ENCODE data around the gene PBX1. TPM values are rescaled to one million over a fixed set of nuclear protein-coding genes. Genes with fewer than 3 reads are reported as not detected.

Gene PBX1
- total RNA-seq, 2 experiments from 2014 or later = 0.18 to 0.37 TPM

DNA sequence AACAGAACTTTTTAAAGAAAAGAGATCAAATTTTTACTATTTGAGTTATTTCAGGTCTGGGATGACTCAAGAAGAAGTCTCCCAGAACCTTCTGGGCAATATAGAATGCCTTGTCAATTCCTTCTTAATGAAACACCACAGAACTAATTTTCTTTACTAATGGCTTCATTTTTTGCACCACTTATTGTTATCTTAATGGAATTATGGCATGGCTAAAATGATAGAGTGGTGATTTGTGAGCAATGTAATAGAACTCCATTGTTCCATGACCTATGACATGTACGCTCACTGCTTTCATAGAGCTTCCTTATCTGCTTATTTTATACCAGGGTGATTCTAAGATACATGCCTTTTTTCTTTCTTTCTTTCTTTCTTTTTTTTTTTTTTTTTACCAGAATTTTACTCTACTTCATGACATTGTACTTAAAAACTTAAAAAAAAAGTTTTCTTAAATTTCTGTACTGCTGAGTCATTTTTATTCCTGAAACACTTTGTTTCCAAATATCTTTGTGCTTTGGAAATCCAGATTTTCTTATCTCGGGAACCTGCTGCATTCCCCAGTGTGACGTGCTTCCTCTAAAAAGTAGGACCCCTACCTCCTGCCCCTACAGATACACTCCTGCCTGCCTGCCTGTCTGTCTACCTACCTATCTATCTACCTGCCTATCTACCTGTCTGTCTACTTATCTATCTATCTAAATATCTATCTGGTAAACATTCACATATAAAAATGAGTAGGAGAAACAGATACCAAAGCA, 284.9 kb downstream of the PBX1 start:
- Mint-ChIP-seq H3K27me3 (peaks cover 4% of the 10 kb centered on the region), H3K4me3 (no peak overlapping the region), H3K36me3 (ENCODE audit: low read depth) (no peaks in the 10 kb centered on the region), H3K4me1 (no peaks in the 10 kb centered on the region), H3K9me3 (ENCODE audit: low read depth) (no peaks in the 10 kb centered on the region), H3K27ac (no peak overlapping the region)
- no peak for DNase-seq
- no peak for ATAC-seq
- POLR2A ChIA-PET = no interaction called here
- intact Hi-C loops (cut with DNase I, micrococcal nuclease) = no loop called here
- CTCF ChIA-PET = interaction anchor here (0.8 to 0.9 kb wide), 2 partner anchors 16 to 24 kb away, joined by 3 to 4 read pairs; no protein-coding TSS in a partner anchor

GRCh38 chr1:164846731-164847691, 288.0 kb downstream of the PBX1 start:
- DNase-seq (no peak), ATAC-seq (no peak)
- ChIA-PET CTCF (no interaction called here), POLR2A (no interaction called here)
- H3K9me3 Mint-ChIP-seq (ENCODE audit: low read depth) = no peaks in the 10 kb centered on the region
- intact Hi-C loops (cut with DNase I, micrococcal nuclease) = no loop called here
- no peak overlapping the region for H3K4me3 Mint-ChIP-seq
- H3K27me3 Mint-ChIP-seq = no peaks in the 10 kb centered on the region
- no peak overlapping the region for H3K27ac Mint-ChIP-seq
- H3K4me1 Mint-ChIP-seq = no peaks in the 10 kb centered on the region
- no peaks in the 10 kb centered on the region for H3K36me3 Mint-ChIP-seq (ENCODE audit: low read depth)

- H3K36me3 Mint-ChIP-seq (ENCODE audit: low read depth) = no peaks in the 10 kb centered on the region
- no peaks in the 10 kb centered on the region for H3K4me1 Mint-ChIP-seq
- intact Hi-C loops (cut with DNase I, micrococcal nuclease) = no loop called here
- ATAC-seq (no peak), DNase-seq (no peak)
- H3K27me3 Mint-ChIP-seq = no peaks in the 10 kb centered on the region
- ChIA-PET CTCF (no interaction called here), POLR2A (no interaction called here)
- no peak overlapping the region for H3K4me3 Mint-ChIP-seq
- H3K27ac Mint-ChIP-seq = no peak overlapping the region
- no peaks in the 10 kb centered on the region for H3K9me3 Mint-ChIP-seq (ENCODE audit: low read depth)
Measured at GRCh38 chr1:164853146-164853545, 294.2 kb downstream of the PBX1 start.

- intact Hi-C loops (cut with DNase I, micrococcal nuclease) = no loop called here
- no peaks in the 10 kb centered on the region for H3K4me1 Mint-ChIP-seq
- no peak overlapping the region for H3K27ac Mint-ChIP-seq
- DNase-seq = no peak
- H3K4me3 Mint-ChIP-seq = no peak overlapping the region
- no peaks in the 10 kb centered on the region for H3K27me3 Mint-ChIP-seq
- no peaks in the 10 kb centered on the region for H3K36me3 Mint-ChIP-seq (ENCODE audit: low read depth)
- no peaks in the 10 kb centered on the region for H3K9me3 Mint-ChIP-seq (ENCODE audit: low read depth)
- no peak for ATAC-seq
- POLR2A ChIA-PET = no interaction called here
- CTCF ChIA-PET = no interaction called here
Measured at GRCh38 chr1:164855716-164856329, 296.8 kb downstream of the PBX1 start.

DNA sequence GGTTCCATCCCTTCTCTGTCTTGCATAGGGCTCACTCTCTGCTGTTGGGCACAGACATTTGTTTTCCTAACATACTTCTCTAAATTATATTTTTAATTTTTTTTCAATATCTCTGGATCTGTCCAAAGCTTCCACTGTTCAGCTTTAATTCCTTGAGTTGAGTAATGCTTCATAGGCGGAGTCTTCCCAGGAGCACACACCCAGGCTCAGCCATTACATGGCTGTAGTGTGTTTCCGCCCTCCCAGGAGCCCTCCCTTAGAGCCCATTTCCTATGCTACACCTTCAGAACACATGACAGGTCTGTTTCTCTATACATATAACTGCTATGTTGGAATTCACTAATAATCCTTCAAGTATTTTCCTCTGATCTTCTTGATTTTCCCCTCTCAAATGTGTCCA, 297.4 kb downstream of the PBX1 start:
- Mint-ChIP-seq H3K4me3 (no peak overlapping the region), H3K36me3 (ENCODE audit: low read depth) (no peaks in the 10 kb centered on the region), H3K27ac (no peak overlapping the region), H3K9me3 (ENCODE audit: low read depth) (no peaks in the 10 kb centered on the region), H3K4me1 (no peaks in the 10 kb centered on the region), H3K27me3 (peaks cover under 1% of the 10 kb centered on the region)
- intact Hi-C loops (cut with DNase I, micrococcal nuclease) = no loop called here
- DNase-seq (no peak), ATAC-seq (no peak)
- ChIA-PET POLR2A (no interaction called here), CTCF (no interaction called here)

DNA sequence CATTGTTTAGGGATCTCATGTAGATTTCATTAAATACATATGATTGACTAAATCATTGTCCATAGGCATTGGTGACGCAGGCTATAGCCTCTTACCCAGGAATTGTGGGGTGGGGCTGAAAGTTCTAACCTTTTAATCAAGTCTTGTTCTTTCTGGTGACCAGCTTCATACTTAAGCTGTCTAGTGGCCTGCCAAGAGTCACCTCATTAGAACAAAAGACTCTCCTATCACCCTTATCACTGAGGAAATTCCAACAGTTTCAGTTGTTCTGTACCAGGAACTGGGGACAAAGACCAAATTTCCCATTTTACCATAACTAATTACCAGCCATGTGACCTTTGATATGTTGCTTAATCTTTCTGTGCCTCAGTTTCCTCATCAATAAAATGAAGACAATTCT, 298.5 kb downstream of the PBX1 start:
- intact Hi-C loops (cut with DNase I, micrococcal nuclease) = no loop called here
- CTCF ChIA-PET = no interaction called here
- Mint-ChIP-seq H3K27ac (no peak overlapping the region), H3K27me3 (peaks cover 4% of the 10 kb centered on the region), H3K4me3 (no peak overlapping the region), H3K9me3 (ENCODE audit: low read depth) (no peaks in the 10 kb centered on the region), H3K36me3 (ENCODE audit: low read depth) (no peaks in the 10 kb centered on the region), H3K4me1 (no peaks in the 10 kb centered on the region)
- ATAC-seq = no peak
- POLR2A ChIA-PET = no interaction called here
- DNase-seq = no peak

GRCh38 chr1:164858096-164858632, 299.2 kb downstream of the PBX1 start:
- Mint-ChIP-seq H3K4me1 (no peaks in the 10 kb centered on the region), H3K27me3 (peaks cover 4% of the 10 kb centered on the region), H3K27ac (no peak overlapping the region), H3K36me3 (ENCODE audit: low read depth) (no peaks in the 10 kb centered on the region), H3K4me3 (no peak overlapping the region), H3K9me3 (ENCODE audit: low read depth) (no peaks in the 10 kb centered on the region)
- intact Hi-C loops (cut with DNase I, micrococcal nuclease) = no loop called here
- ChIA-PET POLR2A (no interaction called here), CTCF (interaction anchor here (0.6 to 0.7 kb wide), 2 partner anchors 15 to 280 kb away, joined by 3 read pairs; no protein-coding TSS in a partner anchor)
- ATAC-seq = no peak
- DNase-seq = no peak

GRCh38 chr1:164861632-164862031, 302.6 kb downstream of the PBX1 start:
- H3K9me3 Mint-ChIP-seq (ENCODE audit: low read depth) = no peaks in the 10 kb centered on the region
- ATAC-seq (no peak), DNase-seq (no peak)
- H3K27ac Mint-ChIP-seq = no peak overlapping the region
- intact Hi-C loops (cut with DNase I, micrococcal nuclease) = no loop called here
- POLR2A ChIA-PET = no interaction called here
- H3K4me3 Mint-ChIP-seq = no peak overlapping the region
- no peaks in the 10 kb centered on the region for H3K4me1 Mint-ChIP-seq
- H3K36me3 Mint-ChIP-seq (ENCODE audit: low read depth) = no peaks in the 10 kb centered on the region
- CTCF ChIA-PET = no interaction called here
- peaks cover 6% of the 10 kb centered on the region for H3K27me3 Mint-ChIP-seq

DNA sequence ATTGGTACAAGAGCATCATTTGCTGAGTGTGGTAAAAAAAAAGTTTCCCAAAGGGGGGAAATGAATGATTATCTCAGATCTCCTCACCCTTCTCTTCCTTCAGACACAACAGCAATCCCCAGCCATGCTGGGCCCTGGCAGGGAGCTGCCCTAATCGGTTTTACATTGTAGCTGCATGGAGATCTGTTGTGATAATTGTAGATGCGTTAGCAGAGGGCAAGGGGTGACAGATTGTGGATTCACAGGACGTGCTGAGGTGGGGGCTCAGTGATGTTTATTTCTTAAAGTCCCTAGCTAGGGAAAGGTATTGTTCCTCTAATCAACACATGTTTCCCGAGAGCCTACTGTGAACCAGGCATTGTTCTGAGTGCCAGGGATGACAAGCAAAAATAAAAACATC, 304.1 kb downstream of the PBX1 start:
- Mint-ChIP-seq H3K27me3 (peaks cover 6% of the 10 kb centered on the region), H3K27ac (no peak overlapping the region), H3K9me3 (ENCODE audit: low read depth) (no peaks in the 10 kb centered on the region), H3K36me3 (ENCODE audit: low read depth) (no peaks in the 10 kb centered on the region), H3K4me3 (no peak overlapping the region), H3K4me1 (no peaks in the 10 kb centered on the region)
- ChIA-PET POLR2A (no interaction called here), CTCF (no interaction called here)
- DNase-seq (no peak), ATAC-seq (no peak)
- intact Hi-C loops (cut with DNase I, micrococcal nuclease) = no loop called here

DNA sequence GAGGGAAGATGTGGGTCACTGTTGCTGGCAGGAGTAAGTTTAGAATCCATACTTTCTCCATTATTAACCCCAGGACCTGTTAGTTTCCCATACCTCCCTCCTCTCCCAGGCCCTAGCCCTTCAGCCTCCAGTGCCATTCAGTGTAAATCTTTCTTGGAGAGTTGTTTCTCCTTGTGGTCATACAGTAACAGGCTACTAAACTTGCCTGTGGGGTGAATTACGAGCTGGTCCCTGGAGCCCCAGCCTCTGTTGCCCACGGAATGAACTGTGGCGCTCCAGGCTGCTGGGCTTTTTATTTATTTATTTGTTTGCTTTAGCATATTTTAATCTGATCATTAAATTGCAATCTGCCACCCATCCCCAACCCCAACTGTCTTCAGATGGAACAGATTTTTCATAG, 305.2 kb downstream of the PBX1 start:
- H3K4me3 Mint-ChIP-seq = no peak overlapping the region
- ATAC-seq (no peak), DNase-seq (no peak)
- POLR2A ChIA-PET = no interaction called here
- CTCF ChIA-PET = no interaction called here
- no peaks in the 10 kb centered on the region for H3K4me1 Mint-ChIP-seq
- H3K27ac Mint-ChIP-seq = no peak overlapping the region
- intact Hi-C loops (cut with DNase I, micrococcal nuclease) = no loop called here
- no peaks in the 10 kb centered on the region for H3K9me3 Mint-ChIP-seq (ENCODE audit: low read depth)
- H3K36me3 Mint-ChIP-seq (ENCODE audit: low read depth) = no peaks in the 10 kb centered on the region
- peaks cover 6% of the 10 kb centered on the region for H3K27me3 Mint-ChIP-seq

DNA sequence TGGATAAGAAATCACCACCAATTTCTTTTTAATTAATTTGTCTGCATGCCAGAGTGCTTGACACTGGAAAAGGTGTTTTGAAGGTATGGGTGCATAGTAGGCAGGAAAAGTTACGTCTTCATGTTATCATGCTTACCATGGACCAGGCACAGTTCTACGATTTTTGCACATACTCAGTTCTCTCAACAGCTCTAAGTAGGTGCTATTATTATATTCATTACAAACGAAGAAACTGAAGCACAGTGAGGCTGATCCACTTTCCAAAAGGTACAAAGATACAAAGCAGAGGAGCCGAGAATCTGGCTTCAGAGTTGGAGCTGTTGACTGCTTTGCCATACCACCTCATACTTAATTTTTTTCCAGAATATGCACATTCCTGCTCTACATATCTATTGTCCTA, 306.4 kb downstream of the PBX1 start:
- no peaks in the 10 kb centered on the region for H3K9me3 Mint-ChIP-seq (ENCODE audit: low read depth)
- no peak overlapping the region for H3K4me3 Mint-ChIP-seq
- peaks cover 6% of the 10 kb centered on the region for H3K27me3 Mint-ChIP-seq
- no peak for ATAC-seq
- no peak for DNase-seq
- no peak overlapping the region for H3K27ac Mint-ChIP-seq
- ChIA-PET CTCF (no interaction called here), POLR2A (no interaction called here)
- no peaks in the 10 kb centered on the region for H3K4me1 Mint-ChIP-seq
- intact Hi-C loops (cut with DNase I, micrococcal nuclease) = no loop called here
- no peaks in the 10 kb centered on the region for H3K36me3 Mint-ChIP-seq (ENCODE audit: low read depth)

Measured in activated CD4-positive, alpha-beta T cell treated with anti-CD3 and anti-CD28 coated beads for 36 hours (primary cell).